Stimulated activated naive CD8-positive, alpha-beta T cell treated with anti-CD3 and anti-CD28 coated beads, Interleukin-15, Interleukin-2, amounts not matched to agents 100 ng/mL and 50 ng/mL, for 24 hours (primary cell): ENCODE data around the gene PTPN5.
A peak's percentile ranks its signal among the peaks of the same experiment; 100 is the strongest.
"Not testable (repeated sequence)": the region's sequence is repeated elsewhere in the genome, so short reads cannot be mapped to it uniquely, and the experiment has no call there.

ENCODE experiments used
- H3K27ac Mint-ChIP-seq: one replicate; pipeline ENCODE4 v1.8.0; 2021; ENCODE audit warnings: mild to moderate bottlenecking, mixed read lengths
- H3K27me3 Mint-ChIP-seq: one replicate; pipeline ENCODE4 v1.8.0; 2021; ENCODE audit warnings: mixed read lengths
- H3K36me3 Mint-ChIP-seq: one replicate; pipeline ENCODE4 v1.8.0; 2021; ENCODE audit warnings: low read depth, mixed read lengths
- H3K4me1 Mint-ChIP-seq: one replicate; pipeline ENCODE4 v1.8.0; 2021; ENCODE audit warnings: low read depth, mixed read lengths
- H3K4me3 Mint-ChIP-seq: one replicate; pipeline ENCODE4 v1.8.0; 2021; ENCODE audit warnings: mild to moderate bottlenecking, mixed read lengths
- H3K9me3 Mint-ChIP-seq: one replicate; pipeline ENCODE4 v1.8.0; 2021; ENCODE audit warnings: mixed read lengths

PTPN5 gene

GRCh38 chr11:18791207-18791968 is at the start of gene PTPN5:
Gene PTPN5 (minus strand): TSS chr11:18791798. CDS start chr11:18771958, 19,840 bp downstream.
- no peaks in the 10 kb centered on the region for H3K4me1 Mint-ChIP-seq
- no peak within 1 kb of the TSS for H3K27ac Mint-ChIP-seq

GRCh38 chr11:18836417-18836816 is 44.8 kb upstream of the PTPN5 start:
- Mint-ChIP-seq H3K36me3 (no peaks in the 10 kb centered on the region), H3K27ac (no peak overlapping the region), H3K4me3 (no peak overlapping the region), H3K27me3 (peaks cover 61% of the 10 kb centered on the region), H3K9me3 (peaks cover 18% of the 10 kb centered on the region), H3K4me1 (no peaks in the 10 kb centered on the region)

More at GRCh38 chr11:18791207-18791968, at the start of gene PTPN5:
- Mint-ChIP-seq H3K4me3 (peak within 1 kb of the TSS; percentile 36), H3K9me3 (no peaks in the 10 kb centered on the region), H3K27me3 (peaks cover 54% of the 10 kb centered on the region), H3K36me3 (no peaks in the 10 kb centered on the region)

- Mint-ChIP-seq H3K9me3 (peaks cover 21% of the 10 kb centered on the region), H3K27me3 (peaks cover 60% of the 10 kb centered on the region), H3K4me3 (no peak overlapping the region), H3K36me3 (no peaks in the 10 kb centered on the region), H3K4me1 (no peaks in the 10 kb centered on the region), H3K27ac (no peak overlapping the region)
Measured at GRCh38 chr11:18834754-18835466, 43.3 kb upstream of the PTPN5 start.

GRCh38 chr11:18820160-18820559 is 28.6 kb upstream of the PTPN5 start:
- H3K4me3 Mint-ChIP-seq, H3K9me3 Mint-ChIP-seq, H3K4me1 Mint-ChIP-seq, H3K27ac Mint-ChIP-seq, H3K36me3 Mint-ChIP-seq: not testable (repeated sequence)
- peaks cover 14% of the 10 kb centered on the region for H3K27me3 Mint-ChIP-seq

- Mint-ChIP-seq H3K4me3 (no peak overlapping the region), H3K27ac (no peak overlapping the region), H3K4me1 (no peaks in the 10 kb centered on the region), H3K36me3 (no peaks in the 10 kb centered on the region), H3K9me3 (no peaks in the 10 kb centered on the region), H3K27me3 (peaks cover 25% of the 10 kb centered on the region)
Measured at GRCh38 chr11:18804199-18804999, 12.8 kb upstream of the PTPN5 start.

- peaks cover 19% of the 10 kb centered on the region for H3K27me3 Mint-ChIP-seq
- H3K4me1 Mint-ChIP-seq: no peaks in the 10 kb centered on the region
- H3K27ac Mint-ChIP-seq: no peak overlapping the region
- H3K36me3 Mint-ChIP-seq: no peaks in the 10 kb centered on the region
- no peaks in the 10 kb centered on the region for H3K9me3 Mint-ChIP-seq
- H3K4me3 Mint-ChIP-seq: no peak overlapping the region
Measured at GRCh38 chr11:18802381-18803257, 11.0 kb upstream of the PTPN5 start.

GRCh38 chr11:18798799-18799469 is 7.3 kb upstream of the PTPN5 start:
- H3K9me3 Mint-ChIP-seq: no peaks in the 10 kb centered on the region
- H3K27ac Mint-ChIP-seq: no peak overlapping the region
- H3K36me3 Mint-ChIP-seq: no peaks in the 10 kb centered on the region
- H3K27me3 Mint-ChIP-seq: peaks cover 30% of the 10 kb centered on the region
- no peak overlapping the region for H3K4me3 Mint-ChIP-seq
- H3K4me1 Mint-ChIP-seq: no peaks in the 10 kb centered on the region

GRCh38 chr11:18794956-18795355 is 3.4 kb upstream of the PTPN5 start:
- H3K27me3 Mint-ChIP-seq: peaks cover 42% of the 10 kb centered on the region
- H3K36me3 Mint-ChIP-seq: no peaks in the 10 kb centered on the region
- H3K9me3 Mint-ChIP-seq: no peaks in the 10 kb centered on the region
- no peaks in the 10 kb centered on the region for H3K4me1 Mint-ChIP-seq
- no peak overlapping the region for H3K4me3 Mint-ChIP-seq
- H3K27ac Mint-ChIP-seq: no peak overlapping the region

GRCh38 chr11:18792827-18793226 is 1.2 kb upstream of the PTPN5 start:
- Mint-ChIP-seq H3K27me3 (peaks cover 59% of the 10 kb centered on the region), H3K9me3 (no peaks in the 10 kb centered on the region), H3K4me3 (no peak overlapping the region), H3K4me1 (no peaks in the 10 kb centered on the region), H3K27ac (no peak overlapping the region), H3K36me3 (no peaks in the 10 kb centered on the region)

GRCh38 chr11:18791969-18792628 is 501 bp upstream of the PTPN5 start:
- Mint-ChIP-seq H3K9me3 (no peaks in the 10 kb centered on the region), H3K36me3 (no peaks in the 10 kb centered on the region), H3K27ac (no peak overlapping the region), H3K4me3 (peak overlapping the region; percentile 36), H3K4me1 (no peaks in the 10 kb centered on the region), H3K27me3 (peaks cover 58% of the 10 kb centered on the region)

- H3K27ac Mint-ChIP-seq: no peak overlapping the region
- no peaks in the 10 kb centered on the region for H3K36me3 Mint-ChIP-seq
Measured at GRCh38 chr11:18790883-18791206, 753 bp downstream of the PTPN5 start.

GRCh38 chr11:18789942-18790341 is 1.7 kb downstream of the PTPN5 start:
- Mint-ChIP-seq H3K36me3 (no peaks in the 10 kb centered on the region), H3K9me3 (no peaks in the 10 kb centered on the region), H3K4me1 (no peaks in the 10 kb centered on the region), H3K4me3 (no peak overlapping the region), H3K27ac (no peak overlapping the region), H3K27me3 (peaks cover 54% of the 10 kb centered on the region)

More at GRCh38 chr11:18790883-18791206, 753 bp downstream of the PTPN5 start:
- Mint-ChIP-seq H3K9me3 (no peaks in the 10 kb centered on the region), H3K4me1 (no peaks in the 10 kb centered on the region), H3K27me3 (peaks cover 54% of the 10 kb centered on the region), H3K4me3 (no peak overlapping the region)

- H3K27ac Mint-ChIP-seq: no peak overlapping the region
Measured at GRCh38 chr11:18785411-18785810, 6.2 kb downstream of the PTPN5 start.

More at GRCh38 chr11:18785411-18785810, 6.2 kb downstream of the PTPN5 start:
- H3K27me3 Mint-ChIP-seq: peaks cover 28% of the 10 kb centered on the region
- no peaks in the 10 kb centered on the region for H3K4me1 Mint-ChIP-seq
- no peaks in the 10 kb centered on the region for H3K36me3 Mint-ChIP-seq
- H3K9me3 Mint-ChIP-seq: no peaks in the 10 kb centered on the region
- no peak overlapping the region for H3K4me3 Mint-ChIP-seq
